ENCODE data around the gene AUTS2. TPM values are rescaled to one million over a fixed set of nuclear protein-coding genes. Genes with fewer than 3 reads are reported as not detected.

The AUTS2 gene
- total RNA-seq, 1 experiment from 2014 or later = 2.5 TPM

DNA sequence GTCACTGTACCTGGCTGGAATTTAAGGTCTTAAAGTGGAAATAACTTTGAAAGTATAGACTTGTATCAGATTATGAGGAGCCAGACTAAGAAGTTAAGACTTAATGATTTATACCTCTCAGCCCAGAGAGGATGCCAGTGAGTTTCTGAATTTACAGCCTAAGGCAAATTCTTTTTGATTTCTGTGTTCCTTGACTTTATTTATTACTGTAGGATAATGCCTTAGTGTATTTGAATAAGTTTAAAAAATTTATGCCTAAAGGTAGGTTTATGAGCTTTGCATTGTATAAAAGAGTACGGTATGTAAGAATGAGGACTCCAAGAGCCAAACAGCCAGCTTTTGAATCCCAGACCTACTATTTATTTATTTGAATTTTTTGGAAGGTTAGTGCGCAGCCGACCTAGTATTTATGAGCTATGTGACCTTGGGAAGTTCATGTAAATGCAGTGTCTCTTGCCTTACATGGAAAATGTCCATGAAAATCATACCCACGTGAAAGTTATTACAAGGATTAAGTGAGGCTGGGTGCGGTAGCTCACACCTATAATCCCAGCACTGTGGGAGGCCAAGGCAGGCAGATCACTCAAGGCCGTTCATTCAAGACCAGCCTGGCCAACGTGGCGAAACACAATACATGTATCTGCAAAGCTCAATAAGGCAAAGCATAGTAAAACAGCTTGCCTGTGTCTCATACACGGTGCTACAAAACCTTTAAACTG is 174.6 kb downstream of the AUTS2 start:
- CTCF ChIA-PET = no interaction called here
- in situ Hi-C loops (cut with HindIII; ENCODE audit: low pct_unique_long_range_greater_than_20kb, low sequenced_read_pairs) (no loop called here), intact Hi-C loops (cut with micrococcal nuclease; ENCODE audit: unreplicated experiment) (no loop called here)
- no peak for DNase-seq (ENCODE audit: low read depth, low spot score)
- no peaks in the 10 kb centered on the region for H3K36me3 ChIP-seq (ENCODE audit: control insufficient read depth, insufficient read depth, low read length)
- no peak overlapping the region for H3K4me3 ChIP-seq (ENCODE audit: low read depth in 2 of 2, low read length in 2 of 2)
- no peak for ATAC-seq
- H3K27me3 ChIP-seq (ENCODE audit: control insufficient read depth, insufficient read depth, low read length) = no peaks in the 10 kb centered on the region
- no peaks in the 10 kb centered on the region for H3K9me3 ChIP-seq (ENCODE audit: control insufficient read depth, insufficient read depth, low read depth, low read length)
- no peak overlapping the region for H3K27ac ChIP-seq (ENCODE audit: low read length)
- TF ChIP-seq TCF7L2 (IDR thresholded peaks at IDR 0.05; ENCODE audit: low read depth, low read length) (no peak), SIN3A (IDR thresholded peaks at IDR 0.05; ENCODE audit: borderline replicate concordance, insufficient read depth, low read depth, low read length) (no peak), POLR2AphosphoS5 (IDR thresholded peaks at IDR 0.05; ENCODE audit: low read depth, low read length) (no peak)
- TF ChIP-seq, protein P1, sequence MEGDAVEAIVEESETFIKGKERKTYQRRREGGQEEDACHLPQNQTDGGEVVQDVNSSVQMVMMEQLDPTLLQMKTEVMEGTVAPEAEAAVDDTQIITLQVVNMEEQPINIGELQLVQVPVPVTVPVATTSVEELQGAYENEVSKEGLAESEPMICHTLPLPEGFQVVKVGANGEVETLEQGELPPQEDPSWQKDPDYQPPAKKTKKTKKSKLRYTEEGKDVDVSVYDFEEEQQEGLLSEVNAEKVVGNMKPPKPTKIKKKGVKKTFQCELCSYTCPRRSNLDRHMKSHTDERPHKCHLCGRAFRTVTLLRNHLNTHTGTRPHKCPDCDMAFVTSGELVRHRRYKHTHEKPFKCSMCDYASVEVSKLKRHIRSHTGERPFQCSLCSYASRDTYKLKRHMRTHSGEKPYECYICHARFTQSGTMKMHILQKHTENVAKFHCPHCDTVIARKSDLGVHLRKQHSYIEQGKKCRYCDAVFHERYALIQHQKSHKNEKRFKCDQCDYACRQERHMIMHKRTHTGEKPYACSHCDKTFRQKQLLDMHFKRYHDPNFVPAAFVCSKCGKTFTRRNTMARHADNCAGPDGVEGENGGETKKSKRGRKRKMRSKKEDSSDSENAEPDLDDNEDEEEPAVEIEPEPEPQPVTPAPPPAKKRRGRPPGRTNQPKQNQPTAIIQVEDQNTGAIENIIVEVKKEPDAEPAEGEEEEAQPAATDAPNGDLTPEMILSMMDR (IDR thresholded peaks at IDR 0.05) = no peak
- TF ChIP-seq, protein P2, sequence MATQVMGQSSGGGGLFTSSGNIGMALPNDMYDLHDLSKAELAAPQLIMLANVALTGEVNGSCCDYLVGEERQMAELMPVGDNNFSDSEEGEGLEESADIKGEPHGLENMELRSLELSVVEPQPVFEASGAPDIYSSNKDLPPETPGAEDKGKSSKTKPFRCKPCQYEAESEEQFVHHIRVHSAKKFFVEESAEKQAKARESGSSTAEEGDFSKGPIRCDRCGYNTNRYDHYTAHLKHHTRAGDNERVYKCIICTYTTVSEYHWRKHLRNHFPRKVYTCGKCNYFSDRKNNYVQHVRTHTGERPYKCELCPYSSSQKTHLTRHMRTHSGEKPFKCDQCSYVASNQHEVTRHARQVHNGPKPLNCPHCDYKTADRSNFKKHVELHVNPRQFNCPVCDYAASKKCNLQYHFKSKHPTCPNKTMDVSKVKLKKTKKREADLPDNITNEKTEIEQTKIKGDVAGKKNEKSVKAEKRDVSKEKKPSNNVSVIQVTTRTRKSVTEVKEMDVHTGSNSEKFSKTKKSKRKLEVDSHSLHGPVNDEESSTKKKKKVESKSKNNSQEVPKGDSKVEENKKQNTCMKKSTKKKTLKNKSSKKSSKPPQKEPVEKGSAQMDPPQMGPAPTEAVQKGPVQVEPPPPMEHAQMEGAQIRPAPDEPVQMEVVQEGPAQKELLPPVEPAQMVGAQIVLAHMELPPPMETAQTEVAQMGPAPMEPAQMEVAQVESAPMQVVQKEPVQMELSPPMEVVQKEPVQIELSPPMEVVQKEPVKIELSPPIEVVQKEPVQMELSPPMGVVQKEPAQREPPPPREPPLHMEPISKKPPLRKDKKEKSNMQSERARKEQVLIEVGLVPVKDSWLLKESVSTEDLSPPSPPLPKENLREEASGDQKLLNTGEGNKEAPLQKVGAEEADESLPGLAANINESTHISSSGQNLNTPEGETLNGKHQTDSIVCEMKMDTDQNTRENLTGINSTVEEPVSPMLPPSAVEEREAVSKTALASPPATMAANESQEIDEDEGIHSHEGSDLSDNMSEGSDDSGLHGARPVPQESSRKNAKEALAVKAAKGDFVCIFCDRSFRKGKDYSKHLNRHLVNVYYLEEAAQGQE (IDR thresholded peaks at IDR 0.05; ENCODE audit: insufficient read depth in 1 of 2, low read depth in 2 of 2, low read length in 1 of 2) = no peak
- H3K4me1 ChIP-seq (ENCODE audit: control insufficient read depth, insufficient read depth, low read length) = no peaks in the 10 kb centered on the region
- POLR2A ChIA-PET = no interaction called here
- BruUV-seq (replicated peaks) = no TSS peak

DNA sequence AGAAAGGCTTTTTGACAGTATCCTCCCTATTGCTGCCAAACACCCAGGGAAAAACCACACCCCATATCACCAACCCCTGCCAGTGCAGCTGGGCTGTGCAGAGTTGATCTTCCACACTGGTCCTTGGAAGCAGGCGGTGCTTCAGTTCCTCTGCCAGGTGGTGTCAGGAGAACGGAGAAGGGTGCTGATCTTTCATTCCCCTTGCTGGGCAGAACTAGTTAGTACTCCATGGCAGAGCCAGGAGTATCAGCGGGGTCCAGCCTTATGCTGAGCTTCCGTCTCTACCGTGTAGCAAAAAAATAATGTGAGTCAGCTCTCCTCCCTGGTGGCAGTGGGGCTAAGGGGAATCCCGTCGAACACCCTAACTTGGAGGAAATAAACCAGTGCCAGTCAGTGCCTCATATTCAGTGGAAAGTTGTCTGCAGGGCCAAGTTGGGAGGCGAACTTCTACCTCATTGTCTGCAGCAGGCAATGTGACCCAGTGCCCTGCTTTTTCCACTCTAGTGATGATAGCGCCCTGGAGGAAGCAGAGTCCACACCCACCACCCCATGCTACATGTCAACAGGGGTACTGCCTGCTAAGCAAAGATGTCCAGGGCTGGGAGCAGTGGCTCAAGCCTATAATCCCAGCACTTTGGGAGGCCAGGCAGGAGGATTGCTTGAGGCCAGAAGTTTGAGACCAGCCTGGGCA is 175.4 kb downstream of the AUTS2 start:
- Histone ChIP-seq H3K4me3 (ENCODE audit: low read depth in 2 of 2, low read length in 2 of 2) (no peak overlapping the region), H3K27me3 (ENCODE audit: control insufficient read depth, insufficient read depth, low read length) (no peaks in the 10 kb centered on the region), H3K36me3 (ENCODE audit: control insufficient read depth, insufficient read depth, low read length) (no peaks in the 10 kb centered on the region), H3K4me1 (ENCODE audit: control insufficient read depth, insufficient read depth, low read length) (no peaks in the 10 kb centered on the region), H3K27ac (ENCODE audit: low read length) (no peak overlapping the region), H3K9me3 (ENCODE audit: control insufficient read depth, insufficient read depth, low read depth, low read length) (no peaks in the 10 kb centered on the region)
- ATAC-seq = no peak
- in situ Hi-C loops (cut with HindIII; ENCODE audit: low pct_unique_long_range_greater_than_20kb, low sequenced_read_pairs) = no loop called here
- ChIA-PET POLR2A (no interaction called here), CTCF (no interaction called here)
- BruUV-seq (replicated peaks) = no TSS peak
- TF ChIP-seq, protein P2 (IDR thresholded peaks at IDR 0.05; ENCODE audit: insufficient read depth in 1 of 2, low read depth in 2 of 2, low read length in 1 of 2) = no peak
- TF ChIP-seq TCF7L2 (IDR thresholded peaks at IDR 0.05; ENCODE audit: low read depth, low read length) (no peak), POLR2AphosphoS5 (IDR thresholded peaks at IDR 0.05; ENCODE audit: low read depth, low read length) (no peak), SIN3A (IDR thresholded peaks at IDR 0.05; ENCODE audit: borderline replicate concordance, insufficient read depth, low read depth, low read length) (no peak)
- TF ChIP-seq, protein P1 (IDR thresholded peaks at IDR 0.05) = no peak
- intact Hi-C loops (cut with micrococcal nuclease; ENCODE audit: unreplicated experiment) = no loop called here
- DNase-seq (ENCODE audit: low read depth, low spot score) = no peak

All from Panc1 (cell line).